ENCODE results near the gene NINJ2.

The NINJ2 gene

DNA sequence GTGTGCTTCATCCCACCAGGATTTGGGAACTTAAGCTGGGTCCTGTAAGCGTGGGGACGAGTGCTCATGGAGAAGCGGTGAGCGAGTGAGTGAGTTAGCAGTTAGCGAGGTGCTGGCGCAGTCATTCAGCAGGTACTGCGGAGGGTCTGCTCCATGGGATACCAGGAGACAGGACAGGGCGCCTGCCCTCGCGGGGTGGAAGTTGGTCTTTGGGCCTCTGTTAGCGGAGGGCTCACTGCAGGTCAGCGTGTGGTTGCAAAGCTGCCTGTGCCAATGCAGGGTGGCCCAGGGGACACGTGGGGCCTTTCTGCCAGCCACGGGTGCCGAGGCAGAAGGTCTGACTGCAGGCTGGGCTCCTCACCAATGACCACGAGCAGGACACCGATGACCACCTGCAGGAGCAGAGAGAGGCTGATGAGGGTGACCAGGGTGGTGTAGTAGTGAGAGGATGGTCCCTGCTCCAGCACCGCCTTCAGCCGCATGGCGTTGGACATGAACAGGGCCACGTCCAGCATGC, 97.6 kb downstream of the NINJ2 start:
- DNase-seq: peak; percentile 32

DNA sequence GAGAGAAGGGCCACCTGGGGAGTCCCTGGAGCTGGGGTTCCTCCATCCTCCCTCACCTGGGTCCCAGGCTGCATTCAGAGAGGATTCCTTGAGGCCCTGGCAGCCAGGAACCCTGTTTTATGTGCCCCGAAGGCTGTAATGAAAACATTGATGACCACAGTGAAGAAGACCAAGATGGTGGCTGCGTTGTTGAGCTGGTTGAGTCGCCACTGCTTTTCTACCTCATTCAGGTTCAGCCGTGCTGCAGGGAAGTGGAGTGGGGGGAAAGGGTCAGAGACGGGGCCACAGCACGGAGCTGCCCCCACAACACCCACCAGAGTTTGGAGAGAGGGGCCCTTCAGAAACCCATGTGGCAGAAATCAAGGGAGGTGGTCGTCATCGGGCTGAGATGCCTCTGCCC, 98.1 kb downstream of the NINJ2 start:
- DNase-seq: peak; percentile 27

DNA sequence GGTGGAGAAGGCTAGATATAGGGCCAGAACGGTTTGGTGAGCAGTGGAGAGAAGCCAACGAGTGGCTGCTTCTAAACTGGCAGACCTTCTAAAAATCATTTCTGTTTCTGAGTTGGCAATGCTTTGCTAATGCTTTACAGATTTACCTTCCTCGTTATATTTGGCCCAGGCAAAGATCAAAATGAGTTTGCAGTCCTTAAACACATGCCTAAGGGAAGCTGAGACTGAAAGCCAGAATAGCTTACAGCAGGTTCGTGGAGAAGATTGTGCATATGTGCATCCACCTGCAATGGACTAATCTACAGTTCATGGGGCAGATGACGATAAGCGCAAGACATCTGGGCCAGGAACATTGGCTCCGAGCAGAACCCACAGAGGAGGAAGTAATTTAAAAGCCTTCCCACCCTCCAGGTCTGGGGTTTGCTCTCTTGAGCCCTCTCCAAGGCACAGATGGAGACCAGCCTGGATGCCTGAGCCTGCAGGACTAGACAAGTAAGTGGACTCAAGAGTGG, 99.4 kb downstream of the NINJ2 start:
- DNase-seq: peak; percentile 33

DNA sequence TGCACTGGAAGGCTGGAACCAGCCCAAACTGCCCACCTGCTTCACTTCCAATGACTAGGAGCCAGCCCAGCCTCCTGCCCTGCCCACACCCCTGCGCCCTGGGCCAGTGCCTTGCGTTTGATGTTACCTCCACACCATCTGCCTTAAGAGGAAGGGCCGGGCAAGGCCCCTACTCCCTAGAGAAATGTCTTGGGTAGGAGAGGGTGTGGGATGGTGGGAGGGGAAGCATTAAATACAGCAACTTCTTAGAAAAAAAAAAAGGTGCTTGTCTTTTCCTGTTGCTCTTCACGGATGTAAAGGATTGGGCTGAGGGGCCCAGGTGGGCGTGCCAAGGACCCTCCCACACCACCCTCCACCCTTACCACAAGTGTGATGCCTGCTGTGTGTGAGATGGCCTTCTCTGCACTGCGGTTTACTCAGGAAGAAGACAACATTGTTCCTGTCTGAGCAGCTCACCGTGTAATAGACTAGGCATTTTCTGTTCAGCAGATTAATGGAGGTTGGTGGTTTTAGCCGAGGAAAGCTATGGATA, 99.9 kb downstream of the NINJ2 start:
- DNase-seq: peak; percentile 54

DNA sequence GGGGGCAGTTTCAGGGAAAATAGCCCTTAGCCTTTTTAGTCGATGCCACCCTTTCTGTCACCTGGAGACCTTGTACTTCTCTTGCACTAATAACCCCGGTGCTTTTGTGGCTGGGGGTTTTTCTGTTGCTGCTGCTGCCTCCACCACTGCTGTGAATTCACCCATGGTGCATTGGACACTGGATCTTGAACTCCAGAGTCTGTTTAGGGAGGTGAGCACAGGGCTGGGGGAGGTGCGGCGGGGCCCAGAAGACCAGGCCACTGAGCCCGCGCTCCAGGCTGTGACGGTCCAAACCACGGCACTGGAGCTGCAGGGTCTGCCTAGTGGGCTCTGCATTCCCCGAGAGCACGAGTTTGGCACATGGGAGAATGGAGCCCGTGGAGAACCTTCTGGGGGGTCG, 100.6 kb downstream of the NINJ2 start:
- DNase-seq: peak; percentile 34

DNA sequence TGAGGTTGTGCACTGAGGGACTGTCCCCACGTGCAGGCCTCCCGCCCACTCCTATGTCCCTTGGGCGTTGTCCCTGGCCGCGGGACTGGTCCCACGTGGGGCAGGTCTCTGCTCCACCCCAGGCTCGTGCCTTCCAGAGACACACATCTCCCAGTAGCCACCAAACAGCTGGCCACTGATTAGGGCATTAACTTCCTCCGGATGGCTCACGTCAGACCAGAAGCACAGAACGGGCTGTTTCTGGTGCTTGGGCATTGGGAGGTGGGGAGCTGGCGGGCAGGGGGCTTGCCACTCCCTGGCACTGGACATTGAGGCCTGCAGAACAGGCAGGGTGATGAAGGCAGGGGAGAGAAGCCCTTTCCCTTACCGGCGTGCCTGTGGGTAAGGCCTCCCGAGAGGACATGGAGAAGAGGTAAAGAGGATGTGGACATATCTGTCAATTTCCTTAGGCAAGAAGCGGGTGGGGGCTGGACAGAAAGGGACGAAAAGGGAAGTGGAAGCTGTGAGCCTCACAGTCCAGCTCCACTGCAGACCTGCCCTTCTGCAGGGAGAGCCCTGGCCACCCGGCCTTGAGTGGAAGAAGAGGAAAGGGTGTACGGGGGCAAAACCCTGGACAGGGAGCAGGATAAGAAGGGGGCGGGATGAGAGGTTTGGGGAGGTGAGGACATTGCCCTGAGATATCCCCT, 101.2 kb downstream of the NINJ2 start:
- DNase-seq: peak; percentile 54

DNA sequence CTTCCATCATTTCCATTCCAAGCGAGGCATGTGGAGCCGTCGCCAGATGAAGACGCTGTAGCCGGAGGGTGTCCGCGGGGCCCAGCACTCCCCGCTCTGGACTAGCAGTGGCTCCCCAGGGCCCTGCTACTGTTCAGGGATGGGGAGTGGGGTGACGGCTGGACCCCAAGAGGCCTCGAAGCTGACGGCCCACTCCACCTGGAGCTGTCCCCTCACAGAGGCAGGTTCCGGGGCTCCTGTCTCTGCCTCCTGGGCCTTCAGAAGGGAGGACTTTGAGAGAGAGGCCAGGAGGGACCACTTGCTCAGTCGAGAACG, 101.9 kb downstream of the NINJ2 start:
- DNase-seq: no peak

DNA sequence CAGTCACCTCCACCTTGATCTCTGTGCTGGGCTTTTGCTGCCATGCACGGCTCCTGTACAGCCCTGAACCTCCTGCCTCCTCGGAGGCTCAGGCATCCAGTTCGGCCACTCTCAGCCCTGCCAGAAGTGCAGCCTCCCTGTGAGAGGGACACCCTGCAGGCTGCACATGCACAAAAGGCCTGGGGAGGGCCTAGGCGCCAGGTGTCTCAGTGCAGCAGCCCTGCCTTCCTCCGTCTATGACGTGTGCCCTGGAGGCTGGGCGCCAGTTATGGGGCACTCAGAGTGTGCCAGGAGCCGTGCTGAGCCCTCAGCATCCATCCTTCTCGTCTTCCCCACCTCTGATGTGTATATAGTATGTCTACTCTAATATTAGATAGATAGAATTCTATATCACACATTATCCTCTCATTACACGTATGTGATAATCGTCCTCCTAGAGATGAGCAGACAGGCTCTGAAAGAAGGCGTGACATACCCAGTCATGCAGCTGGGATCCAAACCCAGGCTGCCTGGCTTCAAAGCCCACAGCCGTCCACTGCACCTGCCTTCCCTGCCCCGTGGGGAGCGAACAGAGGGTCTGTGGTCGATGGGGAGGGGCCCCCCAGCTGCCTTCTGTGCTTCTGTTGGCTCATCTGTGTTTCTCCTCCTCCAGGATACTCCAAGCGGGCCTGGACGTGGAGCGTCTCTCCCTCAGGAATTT, 102.4 kb downstream of the NINJ2 start:
- DNase-seq: peak; percentile 34

DNA sequence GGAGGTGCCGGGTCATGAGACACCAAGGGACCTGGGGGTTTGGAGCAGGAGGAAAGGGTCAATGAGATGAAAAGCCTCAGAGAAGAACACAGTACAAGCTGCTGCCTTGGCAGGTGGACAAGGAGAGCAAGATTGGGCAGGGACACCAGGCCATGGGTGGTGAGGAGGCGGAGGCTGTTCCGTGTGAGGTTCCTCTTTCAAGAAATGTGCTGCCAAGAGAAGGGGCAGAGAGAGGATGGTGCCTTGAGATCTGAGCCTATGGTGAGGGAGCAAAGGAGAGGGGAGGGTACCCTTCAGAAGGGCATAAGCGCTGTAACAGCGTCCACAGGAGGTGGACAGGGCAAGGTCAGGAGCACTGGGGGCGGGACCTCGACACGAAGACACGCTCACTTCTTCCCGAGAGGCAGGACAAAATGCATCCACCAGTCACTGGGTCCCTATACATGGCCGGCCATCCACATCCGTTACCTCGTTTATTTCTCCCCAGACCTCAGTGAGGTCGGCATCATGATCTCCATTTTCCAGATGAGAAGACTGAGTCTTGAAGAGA, 103.3 kb downstream of the NINJ2 start:
- DNase-seq: peak; percentile 27

DNA sequence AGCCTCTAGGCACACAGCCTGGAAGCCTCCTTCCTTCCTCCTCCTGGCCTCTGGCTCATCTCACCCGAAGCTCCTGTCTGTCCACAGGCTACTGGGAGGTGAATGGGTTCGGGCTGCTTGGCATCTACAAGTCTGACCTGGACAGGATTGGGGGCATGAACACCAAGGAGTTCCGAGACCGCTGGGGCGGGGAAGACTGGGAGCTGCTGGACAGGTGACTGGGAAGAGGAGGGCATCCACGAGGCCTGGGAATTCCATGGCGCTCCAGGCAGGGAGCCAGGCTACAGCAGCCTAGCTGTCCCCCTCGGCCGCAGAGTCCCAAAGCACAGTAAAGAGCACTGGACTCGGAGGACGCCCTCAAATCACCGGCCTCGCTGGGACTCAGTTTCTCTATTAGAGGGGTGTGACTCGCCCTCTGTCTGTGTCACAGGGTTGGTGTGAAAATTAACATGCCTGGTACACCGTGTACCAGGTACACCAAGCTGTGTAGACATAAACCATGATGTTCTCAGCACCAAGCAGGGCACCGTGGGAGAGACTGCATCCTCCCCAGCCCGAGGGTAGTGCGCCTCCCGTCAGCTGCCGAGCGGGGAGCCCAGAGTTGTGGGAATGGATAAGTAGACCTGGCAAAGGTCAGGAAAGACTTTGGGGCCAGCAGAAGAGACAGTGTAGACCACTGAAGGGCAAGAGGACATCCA, 103.9 kb downstream of the NINJ2 start:
- DNase-seq: peak; percentile 27

DNA sequence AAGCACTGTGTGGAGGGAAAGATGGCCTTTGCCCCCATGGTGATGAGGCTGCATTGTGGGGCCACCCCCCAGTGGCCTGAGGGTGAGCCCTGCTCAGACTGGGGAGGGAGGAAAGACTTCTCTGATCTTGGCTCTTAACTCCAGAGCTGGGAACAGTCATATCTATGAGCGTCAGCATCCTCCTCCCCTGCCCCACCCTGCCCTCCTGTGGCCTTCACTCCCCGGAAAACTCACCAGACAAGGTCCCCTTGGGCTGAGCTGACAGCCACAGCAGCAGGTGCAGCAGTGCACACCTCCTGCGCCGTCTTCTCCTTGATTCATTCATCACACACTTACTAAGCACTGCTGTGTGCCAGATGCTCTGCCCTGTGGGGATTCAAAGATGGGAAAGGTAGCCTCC, 104.7 kb downstream of the NINJ2 start:
- DNase-seq: peak; percentile 14

DNA sequence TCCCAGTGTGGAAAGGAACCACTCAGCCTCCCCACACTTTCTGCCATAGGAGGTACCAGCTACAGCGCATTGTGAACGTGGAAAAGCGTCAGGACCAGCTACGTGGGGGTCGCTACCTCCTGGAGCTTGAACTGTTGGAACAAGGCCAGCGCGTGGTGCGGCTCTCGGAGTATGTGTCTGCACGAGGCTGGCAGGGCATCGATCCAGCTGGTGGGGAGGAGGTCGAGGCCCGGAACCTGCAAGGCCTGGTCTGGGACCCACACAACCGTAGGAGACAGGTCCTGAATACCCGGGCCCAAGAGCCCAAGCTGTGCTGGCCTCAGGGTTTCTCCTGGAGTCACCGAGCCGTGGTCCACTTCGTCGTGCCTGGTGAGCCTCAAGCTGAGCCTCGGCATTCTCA, 106.7 kb downstream of the NINJ2 start:
- DNase-seq: peak; percentile 25

DNA sequence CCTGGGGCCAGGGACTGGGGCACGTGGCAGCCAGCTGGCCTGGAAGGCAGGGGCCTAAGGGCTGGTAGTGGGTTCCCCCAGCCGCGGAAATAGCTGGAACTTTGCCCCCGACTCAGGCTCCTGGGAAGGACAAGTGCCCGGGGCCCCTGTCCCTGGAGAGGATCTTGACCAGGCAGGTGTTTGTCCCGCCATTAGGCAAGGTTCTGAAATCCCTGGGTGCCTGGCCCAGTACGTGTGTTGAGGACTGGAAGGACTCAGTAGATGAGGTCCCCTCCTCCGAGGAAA, 109.3 kb downstream of the NINJ2 start:
- peak; percentile 7 for DNase-seq

DNA sequence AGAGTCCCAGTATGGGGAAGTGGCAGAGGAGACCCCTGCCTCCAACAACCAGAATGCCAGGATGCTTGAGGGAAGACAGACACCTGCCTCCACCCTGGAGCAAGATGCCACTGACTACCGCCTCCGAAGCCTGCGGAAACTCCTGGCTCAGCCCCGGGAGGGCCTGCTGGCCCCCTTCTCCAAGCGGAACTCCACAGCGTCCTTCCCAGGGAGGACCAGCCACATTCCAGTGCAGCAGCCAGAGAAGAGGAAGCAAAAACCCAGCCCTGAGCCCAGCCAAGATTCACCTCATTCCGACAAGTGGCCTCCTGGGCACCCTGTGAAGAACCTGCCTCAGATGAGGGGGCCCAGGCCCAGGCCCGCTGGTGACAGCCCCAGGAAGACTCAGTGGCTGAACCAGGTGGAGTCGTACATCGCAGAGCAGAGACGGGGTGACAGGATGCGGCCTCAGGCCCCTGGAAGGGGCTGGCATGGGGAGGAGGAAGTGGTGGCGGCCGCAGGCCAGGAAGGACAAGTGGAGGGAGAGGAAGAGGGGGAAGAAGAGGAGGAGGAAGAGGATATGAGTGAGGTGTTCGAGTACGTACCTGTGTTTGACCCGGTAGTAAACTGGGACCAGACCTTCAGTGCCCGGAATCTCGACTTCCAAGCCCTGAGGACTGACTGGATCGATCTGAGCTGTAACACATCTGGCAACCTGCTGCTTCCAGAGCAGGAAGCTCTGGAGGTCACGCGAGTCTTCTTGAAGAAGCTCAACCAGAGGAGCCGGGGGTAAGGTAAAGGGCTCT, 109.8 kb downstream of the NINJ2 start:
- DNase-seq: peak; percentile 17

DNA sequence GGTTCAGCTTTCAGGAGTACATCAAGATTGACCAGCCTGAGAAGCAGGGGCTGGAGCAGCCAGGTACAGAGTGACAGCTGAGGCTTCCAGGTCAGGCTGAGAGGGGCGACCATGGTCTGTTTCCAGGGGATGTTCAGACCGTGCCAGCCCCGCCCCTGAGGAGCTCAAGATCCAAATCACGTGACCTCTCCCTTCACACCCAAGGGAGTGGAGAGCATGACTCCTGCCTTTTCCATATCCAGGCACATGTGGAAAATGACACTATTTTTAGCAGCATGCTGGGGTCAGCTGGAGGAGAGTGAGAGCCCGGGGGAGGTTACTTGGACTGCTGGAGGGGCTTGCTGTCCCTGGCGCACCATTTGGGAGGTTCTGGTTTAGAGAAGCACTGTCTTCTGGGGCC, 110.8 kb downstream of the NINJ2 start:
- DNase-seq: no peak

DNA sequence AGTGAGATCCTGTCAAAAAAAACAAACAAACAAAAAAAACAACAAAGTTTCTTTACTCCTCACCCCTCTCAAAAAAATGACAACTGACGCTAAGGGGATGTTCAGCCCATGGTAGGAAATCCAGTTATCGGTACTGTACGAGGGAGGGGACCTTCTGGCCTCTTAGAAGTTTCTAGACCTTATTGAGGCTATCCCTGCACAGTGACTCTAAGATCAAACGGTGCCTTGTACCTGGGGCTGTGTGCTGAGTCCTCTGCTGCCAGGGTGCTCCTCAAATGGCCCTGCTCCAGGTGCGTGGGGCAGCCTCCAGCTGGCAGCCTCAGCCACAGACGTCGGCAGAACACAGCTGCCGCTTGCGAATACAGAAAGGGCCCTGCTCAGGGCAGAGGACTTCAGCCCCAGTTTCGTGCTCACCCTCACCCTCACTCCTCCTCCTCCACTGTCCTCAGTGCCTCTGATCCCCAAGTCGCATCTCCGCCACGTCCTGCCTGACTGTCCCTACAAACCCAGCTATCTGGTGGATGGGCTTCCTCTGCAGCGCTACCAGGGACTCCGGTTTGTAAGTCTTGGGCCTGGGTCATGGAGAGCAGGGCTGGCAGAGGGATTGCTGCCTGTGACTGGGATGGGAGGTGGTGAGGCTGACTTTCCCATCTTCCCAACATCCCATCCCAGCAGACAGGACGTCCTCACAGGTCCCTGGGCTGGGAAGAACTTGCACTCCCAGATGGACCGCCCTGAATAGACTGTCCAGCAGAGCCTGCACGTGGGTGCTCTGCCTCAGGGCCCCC, 112.6 kb downstream of the NINJ2 start:
- peak; percentile 25 for DNase-seq

DNA sequence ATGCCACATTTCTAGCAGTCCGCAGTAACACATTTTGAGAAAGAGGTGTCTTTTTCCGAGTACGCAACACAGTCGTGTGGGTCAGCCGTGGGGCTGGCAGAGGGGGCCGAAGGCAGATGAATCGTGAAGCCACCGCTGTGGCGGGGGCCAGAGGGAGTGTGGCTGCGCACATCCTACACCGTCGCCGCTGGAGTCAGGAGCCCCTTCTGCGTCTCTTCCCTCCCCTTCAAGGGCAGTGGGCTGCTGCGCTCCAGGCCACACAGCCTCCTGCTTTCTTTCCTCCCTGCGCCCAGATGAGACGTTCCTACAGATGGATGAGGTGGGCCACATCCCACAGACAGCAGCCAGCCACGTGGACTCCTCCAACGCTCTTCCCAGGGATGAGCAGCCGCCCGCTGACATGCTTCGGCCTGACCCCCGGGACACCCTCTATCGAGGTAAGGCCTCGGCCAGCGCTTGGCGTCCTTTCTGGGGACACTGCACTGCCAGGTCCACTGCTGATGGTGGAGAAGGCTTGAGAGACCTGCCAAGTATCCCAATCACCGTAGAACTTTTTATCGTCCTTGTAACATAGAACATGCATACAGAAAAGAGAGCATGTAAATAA, 113.7 kb downstream of the NINJ2 start:
- DNase-seq: peak; percentile 23

DNA sequence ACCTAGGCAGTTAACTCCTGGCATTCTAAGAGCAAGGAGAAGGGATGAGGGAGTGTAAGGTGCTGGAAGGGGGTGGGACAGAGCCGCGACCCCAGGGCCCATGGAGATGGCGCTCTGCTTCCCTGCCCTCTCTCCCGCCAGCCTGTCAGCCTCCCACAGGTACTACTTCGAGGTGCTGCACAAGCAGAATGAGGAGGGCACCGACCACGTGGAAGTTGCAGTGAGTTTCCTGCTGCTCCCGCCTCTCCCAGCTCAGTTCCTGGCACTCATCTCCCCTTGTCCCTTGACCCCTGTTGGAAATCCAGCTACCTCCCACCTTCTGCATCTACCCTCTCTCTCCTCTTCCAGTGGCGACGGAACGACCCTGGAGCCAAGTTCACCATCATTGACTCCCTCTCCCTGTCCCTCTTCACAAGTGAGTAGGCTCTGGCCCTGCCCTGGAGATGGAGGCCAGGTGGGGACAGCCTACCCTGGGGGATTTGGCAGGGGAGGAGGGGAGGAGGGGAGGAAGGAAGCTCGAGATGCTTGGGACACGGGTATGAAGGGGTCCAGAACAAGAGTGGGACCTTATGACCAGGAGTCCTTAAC, 115.3 kb downstream of the NINJ2 start:
- peak; percentile 28 for DNase-seq

DNA sequence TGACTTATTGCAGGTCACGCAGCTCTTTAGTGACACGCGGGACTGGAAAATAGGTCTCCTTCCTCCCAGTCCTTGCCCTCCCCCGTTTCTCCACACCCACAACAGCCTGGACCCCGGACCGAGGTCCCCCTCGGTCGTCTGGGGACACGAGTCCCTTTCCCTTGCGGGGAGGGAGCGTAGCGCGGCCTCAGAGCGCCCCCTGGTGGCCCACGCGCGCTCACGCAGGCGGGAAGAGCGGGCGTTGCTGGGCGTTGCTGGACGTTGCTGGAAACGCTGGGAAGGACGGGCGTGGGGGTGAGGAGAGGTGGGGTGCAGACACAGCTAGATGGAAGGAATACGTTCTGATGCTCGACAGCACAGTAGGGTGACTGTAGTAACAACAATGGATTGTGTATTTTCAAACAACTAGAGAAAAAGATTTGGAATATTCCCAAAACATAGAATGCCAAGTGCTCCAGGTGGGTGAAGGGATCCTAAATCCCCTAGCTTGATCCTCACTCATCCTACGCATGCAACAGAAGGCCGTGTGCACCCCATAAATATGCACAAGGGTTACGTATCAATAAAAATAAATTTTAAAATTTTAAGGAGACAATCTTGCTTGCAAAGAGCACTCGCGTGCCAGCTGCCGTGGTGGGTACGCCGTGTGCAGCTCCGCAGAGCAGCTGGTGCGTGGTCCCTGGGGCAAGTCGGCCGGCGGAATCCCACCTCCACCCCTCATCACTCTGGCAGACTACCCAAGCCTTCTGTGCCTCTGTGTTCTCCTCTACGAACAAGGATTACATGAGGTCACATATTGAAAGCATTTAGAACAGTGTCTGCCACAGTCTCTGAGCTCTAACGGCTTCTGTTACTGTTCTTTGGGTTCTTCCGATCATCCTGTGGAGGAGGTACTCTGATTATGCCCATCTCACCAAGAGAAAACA, 116.1 kb downstream of the NINJ2 start:
- peak; percentile 76 for DNase-seq

All from left hindlimb (tissue), 1 donor.